ENCODE measurements around the gene DRC3. TPM values are rescaled to one million over a fixed set of nuclear protein-coding genes. Genes with fewer than 3 reads are reported as not detected.

The DRC3 gene
- total RNA-seq, 1 donor from 2014 or later, result 1.7 TPM

DNA sequence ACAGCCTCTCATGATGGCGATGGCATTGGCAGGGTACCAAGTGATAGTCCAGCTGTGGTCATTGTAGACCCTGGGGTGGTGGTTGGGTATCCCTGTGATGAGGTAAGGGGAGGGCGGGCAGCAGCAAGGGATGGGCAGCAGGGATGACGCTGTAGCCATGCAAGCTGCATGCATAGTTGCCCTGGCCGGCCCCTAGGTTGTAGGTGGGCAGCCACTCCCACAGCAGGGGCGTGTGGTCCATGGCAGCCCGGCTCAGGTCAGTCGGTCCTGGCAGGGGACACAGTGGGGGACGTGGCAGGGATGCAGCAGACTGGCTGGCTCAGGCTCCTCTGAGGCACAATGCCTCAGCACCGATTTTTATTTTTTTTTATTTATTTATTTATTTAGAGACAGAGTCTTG is 8.7 kb downstream of the DRC3 start:
- H3K9me3 ChIP-seq (replicated peaks), result no peaks in the 10 kb centered on the region
- no peak overlapping the region for H3K27ac ChIP-seq (replicated peaks)
- no peaks in the 10 kb centered on the region for H3K27me3 ChIP-seq (ENCODE audit: low read depth)
- TF ChIP-seq, protein P1, sequence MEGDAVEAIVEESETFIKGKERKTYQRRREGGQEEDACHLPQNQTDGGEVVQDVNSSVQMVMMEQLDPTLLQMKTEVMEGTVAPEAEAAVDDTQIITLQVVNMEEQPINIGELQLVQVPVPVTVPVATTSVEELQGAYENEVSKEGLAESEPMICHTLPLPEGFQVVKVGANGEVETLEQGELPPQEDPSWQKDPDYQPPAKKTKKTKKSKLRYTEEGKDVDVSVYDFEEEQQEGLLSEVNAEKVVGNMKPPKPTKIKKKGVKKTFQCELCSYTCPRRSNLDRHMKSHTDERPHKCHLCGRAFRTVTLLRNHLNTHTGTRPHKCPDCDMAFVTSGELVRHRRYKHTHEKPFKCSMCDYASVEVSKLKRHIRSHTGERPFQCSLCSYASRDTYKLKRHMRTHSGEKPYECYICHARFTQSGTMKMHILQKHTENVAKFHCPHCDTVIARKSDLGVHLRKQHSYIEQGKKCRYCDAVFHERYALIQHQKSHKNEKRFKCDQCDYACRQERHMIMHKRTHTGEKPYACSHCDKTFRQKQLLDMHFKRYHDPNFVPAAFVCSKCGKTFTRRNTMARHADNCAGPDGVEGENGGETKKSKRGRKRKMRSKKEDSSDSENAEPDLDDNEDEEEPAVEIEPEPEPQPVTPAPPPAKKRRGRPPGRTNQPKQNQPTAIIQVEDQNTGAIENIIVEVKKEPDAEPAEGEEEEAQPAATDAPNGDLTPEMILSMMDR (IDR thresholded peaks at IDR 0.05; ENCODE audit: borderline replicate concordance), result no peak
- H3K4me3 ChIP-seq, result no peak overlapping the region
- no peaks in the 10 kb centered on the region for H3K4me1 ChIP-seq
- intact Hi-C loops (cut with micrococcal nuclease), result no loop called here
- DNase-seq, result no peak
- H3K36me3 ChIP-seq, result no peaks in the 10 kb centered on the region

DNA sequence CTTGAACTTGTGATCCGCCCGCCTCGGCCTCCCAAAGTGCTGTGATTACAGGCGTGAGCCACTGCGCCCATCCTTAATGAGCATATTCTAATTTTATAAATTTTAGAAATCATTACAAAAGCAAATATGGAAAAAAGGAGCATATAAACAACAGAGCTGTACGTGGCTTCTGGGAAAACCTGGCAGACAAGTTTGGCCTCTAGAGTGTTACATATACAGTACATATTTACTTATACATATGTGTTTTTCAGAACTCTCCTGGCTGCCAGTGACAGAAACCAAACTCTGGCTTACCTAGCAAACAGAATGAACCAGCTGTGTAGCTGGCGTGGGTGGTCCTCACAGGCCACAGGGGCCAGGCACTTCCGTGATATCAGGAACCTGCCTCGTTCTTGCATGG is 10.1 kb downstream of the DRC3 start:
- Histone ChIP-seq H3K27ac (replicated peaks) (no peak overlapping the region), H3K4me3 (no peak overlapping the region), H3K27me3 (ENCODE audit: low read depth) (no peaks in the 10 kb centered on the region), H3K9me3 (replicated peaks) (no peaks in the 10 kb centered on the region), H3K4me1 (no peaks in the 10 kb centered on the region), H3K36me3 (no peaks in the 10 kb centered on the region)
- TF ChIP-seq, protein P1 (IDR thresholded peaks at IDR 0.05; ENCODE audit: borderline replicate concordance), result no peak
- intact Hi-C loops (cut with micrococcal nuclease), result no loop called here
- no peak for DNase-seq

DNA sequence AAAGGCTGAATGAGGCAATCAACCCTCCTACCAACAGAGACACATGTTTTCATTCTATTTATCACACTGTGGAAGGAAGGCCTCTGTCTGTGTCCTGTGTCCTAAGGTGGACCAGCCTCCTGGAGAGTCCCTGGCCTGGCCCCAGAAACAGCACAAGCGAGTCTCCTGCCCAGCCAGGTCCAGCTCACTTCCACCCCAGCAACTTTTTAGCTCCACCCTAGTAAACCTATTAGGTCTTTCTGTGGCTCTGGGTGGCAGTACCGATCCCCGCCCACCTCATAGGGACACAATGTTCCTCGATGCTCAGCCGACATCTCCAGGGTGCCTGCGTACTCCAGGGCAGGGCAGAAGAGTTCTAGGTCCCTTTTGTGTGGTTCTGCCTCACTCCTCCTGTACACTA is 10.7 kb downstream of the DRC3 start:
- H3K4me3 ChIP-seq, result no peak overlapping the region
- H3K4me1 ChIP-seq, result no peaks in the 10 kb centered on the region
- TF ChIP-seq, protein P1 (IDR thresholded peaks at IDR 0.05; ENCODE audit: borderline replicate concordance), result no peak
- no peaks in the 10 kb centered on the region for H3K9me3 ChIP-seq (replicated peaks)
- intact Hi-C loops (cut with micrococcal nuclease), result no loop called here
- H3K36me3 ChIP-seq, result no peaks in the 10 kb centered on the region
- no peaks in the 10 kb centered on the region for H3K27me3 ChIP-seq (ENCODE audit: low read depth)
- no peak for DNase-seq
- no peak overlapping the region for H3K27ac ChIP-seq (replicated peaks)

DNA sequence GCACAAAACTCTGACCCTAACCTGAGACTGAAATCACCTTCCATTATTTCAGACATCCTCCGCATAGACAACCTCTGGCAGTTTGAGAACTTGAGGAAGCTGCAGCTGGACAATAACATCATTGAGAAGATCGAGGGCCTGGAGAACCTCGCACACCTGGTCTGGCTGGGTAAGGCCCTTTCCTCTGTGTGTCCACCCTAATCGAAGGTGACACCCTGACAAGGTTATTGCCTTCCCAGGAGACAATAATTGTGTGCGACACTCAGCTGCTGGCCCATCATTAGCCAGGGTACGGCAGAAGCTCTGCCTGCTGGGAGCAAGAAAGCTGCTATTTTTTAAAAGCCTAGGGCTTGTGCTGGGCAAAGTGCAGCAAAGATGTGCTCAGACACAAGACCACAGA is 11.1 kb downstream of the DRC3 start:
- no peaks in the 10 kb centered on the region for H3K27me3 ChIP-seq (ENCODE audit: low read depth)
- H3K4me3 ChIP-seq, result no peak overlapping the region
- no peak for DNase-seq
- no peaks in the 10 kb centered on the region for H3K4me1 ChIP-seq
- TF ChIP-seq, protein P1 (IDR thresholded peaks at IDR 0.05; ENCODE audit: borderline replicate concordance), result no peak
- no peaks in the 10 kb centered on the region for H3K9me3 ChIP-seq (replicated peaks)
- no peak overlapping the region for H3K27ac ChIP-seq (replicated peaks)
- intact Hi-C loops (cut with micrococcal nuclease), result no loop called here
- no peaks in the 10 kb centered on the region for H3K36me3 ChIP-seq

DNA sequence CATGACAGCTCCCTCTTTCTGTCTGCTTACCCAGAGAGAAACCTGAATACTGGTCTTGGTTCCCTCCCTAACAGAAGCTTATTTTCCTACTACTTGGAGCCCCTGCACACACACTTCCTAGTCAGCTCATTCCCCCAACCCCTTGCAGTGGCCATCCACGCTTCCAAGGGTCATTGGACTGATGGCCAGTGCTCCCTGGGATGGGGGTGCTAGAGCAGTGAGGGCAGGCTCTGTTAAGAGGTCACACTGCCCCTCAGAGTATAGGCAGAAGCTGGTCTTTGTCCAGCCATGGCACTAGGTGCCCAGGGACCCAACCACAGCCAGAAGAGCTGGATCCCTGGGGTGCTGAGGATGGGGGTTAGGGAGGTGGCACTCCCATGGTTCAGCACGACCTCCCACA is 12.5 kb downstream of the DRC3 start:
- intact Hi-C loops (cut with micrococcal nuclease), result no loop called here
- no peaks in the 10 kb centered on the region for H3K36me3 ChIP-seq
- no peaks in the 10 kb centered on the region for H3K4me1 ChIP-seq
- H3K9me3 ChIP-seq (replicated peaks), result no peaks in the 10 kb centered on the region
- TF ChIP-seq, protein P1 (IDR thresholded peaks at IDR 0.05; ENCODE audit: borderline replicate concordance), result no peak
- H3K27ac ChIP-seq (replicated peaks), result no peak overlapping the region
- H3K4me3 ChIP-seq, result no peak overlapping the region
- DNase-seq, result no peak
- H3K27me3 ChIP-seq (ENCODE audit: low read depth), result no peaks in the 10 kb centered on the region

DNA sequence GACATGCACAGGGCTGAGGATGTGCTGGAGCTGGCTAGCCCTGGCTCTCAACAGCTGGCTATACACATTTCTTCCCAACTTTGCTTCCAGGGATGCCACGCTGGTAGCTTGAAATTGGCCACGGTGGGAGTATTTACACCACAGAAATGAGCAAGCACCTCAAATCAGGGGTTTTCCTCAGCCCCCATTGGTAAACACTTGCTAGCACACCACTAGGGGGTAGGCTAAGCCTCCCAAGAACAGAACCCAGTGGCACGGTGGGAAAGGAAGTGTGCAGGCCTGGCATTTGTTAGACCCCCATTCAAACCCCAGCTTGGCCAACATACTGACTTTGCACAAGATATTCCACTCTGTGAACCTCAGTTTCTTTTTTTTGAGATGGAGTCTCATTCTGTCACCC is 12.9 kb downstream of the DRC3 start:
- intact Hi-C loops (cut with micrococcal nuclease), result no loop called here
- TF ChIP-seq, protein P1 (IDR thresholded peaks at IDR 0.05; ENCODE audit: borderline replicate concordance), result peak; percentile 19
- no peak overlapping the region for H3K4me3 ChIP-seq
- H3K9me3 ChIP-seq (replicated peaks), result no peaks in the 10 kb centered on the region
- H3K27ac ChIP-seq (replicated peaks), result no peak overlapping the region
- H3K27me3 ChIP-seq (ENCODE audit: low read depth), result no peaks in the 10 kb centered on the region
- no peak for DNase-seq
- no peaks in the 10 kb centered on the region for H3K4me1 ChIP-seq
- H3K36me3 ChIP-seq, result no peaks in the 10 kb centered on the region

Measured in left ventricle myocardium inferior (tissue), 1 donor.